Central memory CD4-positive, alpha-beta T cell (primary cell): Measurements from ENCODE around the gene RTN1.

Experiments
- DNase-seq: peaks from one replicate; pipeline ENCODE4 v3.0.0; 2022

The RTN1 gene

DNA sequence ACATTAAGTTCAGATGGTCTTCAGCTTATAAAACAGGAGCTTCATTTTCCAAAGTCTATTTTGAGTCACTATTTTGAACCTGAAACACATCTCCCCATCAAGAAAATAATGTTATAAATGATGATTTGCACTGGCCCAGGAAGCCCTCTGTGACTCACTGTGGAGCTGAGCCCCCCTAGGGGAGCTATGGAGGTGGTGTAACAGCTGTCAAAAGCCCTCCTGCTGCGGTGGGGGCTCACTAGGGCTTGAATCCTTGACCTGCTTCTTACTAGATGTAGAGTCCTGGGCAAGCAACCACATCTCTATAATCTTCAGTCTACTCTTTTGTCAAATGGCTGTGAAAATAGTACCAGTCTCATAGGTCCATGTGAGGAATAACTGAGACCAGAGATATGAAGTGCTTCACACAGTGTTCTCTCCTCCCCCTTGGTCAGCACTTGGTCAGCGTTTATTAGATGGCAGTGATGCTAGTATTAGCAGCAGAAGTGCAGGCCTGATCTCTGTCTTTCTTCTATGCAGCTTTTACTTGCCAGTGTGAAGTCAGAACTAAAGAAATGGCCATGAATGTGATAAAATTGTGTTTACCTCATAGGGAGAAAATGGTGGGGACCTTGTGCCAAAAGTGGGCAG, 83.4 kb downstream of the RTN1 start:
- no peak for DNase-seq

DNA sequence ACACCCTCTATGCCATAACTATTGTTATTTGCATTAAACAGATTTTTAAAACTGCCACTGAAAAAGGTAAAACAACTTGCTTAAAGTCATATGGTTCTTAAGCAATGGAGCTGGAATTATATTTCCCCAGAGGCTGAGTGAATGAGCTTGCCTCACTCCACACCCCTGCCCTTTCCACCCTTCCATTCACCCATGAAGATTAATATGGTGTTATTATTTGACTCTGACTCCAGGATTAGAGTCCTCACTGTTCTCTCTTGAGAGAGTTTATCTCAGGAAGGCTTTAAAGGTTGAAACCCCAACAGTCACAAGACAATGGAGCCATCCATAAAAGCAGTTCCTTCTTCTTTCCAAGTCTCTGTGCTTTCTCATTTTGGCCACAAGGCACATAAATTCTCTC, 84.9 kb downstream of the RTN1 start:
- DNase-seq = no peak

DNA sequence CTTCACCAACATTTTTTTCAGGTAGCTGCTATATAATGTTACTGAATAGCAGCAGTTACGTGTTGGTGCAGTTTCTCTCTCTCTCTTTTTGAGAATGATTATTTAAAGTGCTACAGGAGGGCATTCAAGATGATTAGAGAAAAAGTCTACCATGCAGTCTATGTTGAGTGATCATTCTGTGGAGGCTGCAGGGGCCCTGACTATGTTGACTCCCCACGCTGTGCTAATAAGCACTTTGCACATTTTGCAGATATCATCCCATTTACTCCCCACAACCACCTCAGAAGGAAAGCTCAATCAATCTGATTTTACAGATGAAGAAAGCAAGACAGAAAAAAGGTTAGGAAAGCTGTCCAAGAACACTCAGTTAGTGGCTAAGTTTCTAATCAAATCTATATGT, 87.8 kb downstream of the RTN1 start:
- no peak for DNase-seq

DNA sequence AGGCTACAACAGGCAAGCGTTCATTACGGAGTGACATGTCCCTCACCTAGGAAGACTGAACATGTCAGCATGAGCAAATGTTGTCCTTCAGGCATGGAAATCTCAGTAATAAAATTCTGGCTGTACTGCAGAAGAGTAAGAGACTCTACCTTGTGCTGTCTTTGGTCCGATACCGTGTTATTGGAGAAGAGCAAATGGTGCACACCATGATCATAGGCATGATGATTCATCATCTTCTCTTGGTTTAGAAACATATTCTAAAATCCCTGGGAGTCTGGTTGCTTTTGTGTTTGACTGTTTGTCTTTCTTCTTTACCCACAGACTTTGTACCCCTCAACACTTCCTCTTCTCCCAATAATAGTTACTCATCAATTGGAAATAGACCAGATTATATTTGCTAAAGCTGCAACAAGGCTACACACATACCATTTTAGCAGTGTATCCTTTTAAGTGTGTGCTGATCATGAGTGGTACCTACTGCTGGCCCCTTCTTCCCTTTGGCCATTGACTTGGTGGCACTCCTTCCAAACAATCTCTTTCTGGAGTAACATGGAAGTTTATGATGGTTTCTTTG, 93.5 kb downstream of the RTN1 start:
- DNase-seq = no peak

DNA sequence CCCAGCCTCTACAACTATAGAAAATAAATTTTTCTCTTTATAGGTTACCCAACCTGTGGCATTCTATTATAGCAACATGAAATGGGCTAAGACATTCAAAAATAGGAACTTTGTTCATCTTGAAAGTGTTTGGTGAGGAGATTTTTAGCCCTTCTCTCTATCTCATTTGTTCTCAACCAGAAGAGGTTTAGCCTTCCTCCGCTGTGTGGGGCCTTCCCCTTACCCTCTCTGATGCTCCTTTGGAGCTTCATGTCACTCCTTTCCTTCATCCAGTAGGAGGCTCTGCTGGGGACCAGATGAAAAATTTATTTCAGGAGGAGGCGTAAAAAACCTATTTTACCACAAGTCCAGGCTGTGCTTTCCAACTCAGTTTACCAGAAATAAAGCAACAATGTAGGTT, 94.1 kb downstream of the RTN1 start:
- DNase-seq = no peak

DNA sequence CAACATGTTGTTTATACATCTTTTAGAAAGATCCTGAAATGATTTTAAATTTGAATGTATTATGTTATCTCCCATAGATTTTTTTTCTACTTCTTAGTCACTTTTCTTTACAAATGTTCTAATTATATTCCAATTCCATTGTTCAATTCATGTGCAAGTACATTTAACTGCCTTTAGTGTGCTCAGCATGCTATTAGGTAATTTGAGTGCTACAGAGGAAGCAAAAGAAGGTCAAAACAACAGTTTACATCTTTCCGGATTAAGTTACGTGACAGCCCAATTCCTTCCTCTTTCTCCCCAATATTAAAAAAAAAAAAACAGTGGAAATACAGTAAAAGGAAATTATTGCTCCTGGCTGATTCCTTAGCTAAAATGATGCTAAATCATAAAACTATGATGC, 98.3 kb downstream of the RTN1 start:
- no peak for DNase-seq

DNA sequence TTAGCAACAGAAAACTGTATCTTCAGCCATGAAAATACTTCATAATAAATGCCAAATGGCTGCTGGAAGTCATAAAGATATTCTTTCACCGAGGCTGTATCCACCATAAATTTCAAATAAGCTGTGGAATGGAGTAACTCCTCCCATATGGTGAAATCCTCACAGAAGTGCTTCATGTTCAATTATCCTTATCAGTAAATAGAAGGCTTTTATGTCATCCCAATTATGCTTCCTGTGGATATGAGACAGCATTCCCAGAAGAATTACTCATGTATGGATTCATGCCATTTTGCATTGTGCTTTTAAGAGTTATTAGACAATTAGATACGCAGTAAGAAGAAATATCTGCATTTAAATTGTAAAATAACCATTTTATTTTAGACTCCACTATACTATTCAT, 99.0 kb downstream of the RTN1 start:
- DNase-seq = no peak

DNA sequence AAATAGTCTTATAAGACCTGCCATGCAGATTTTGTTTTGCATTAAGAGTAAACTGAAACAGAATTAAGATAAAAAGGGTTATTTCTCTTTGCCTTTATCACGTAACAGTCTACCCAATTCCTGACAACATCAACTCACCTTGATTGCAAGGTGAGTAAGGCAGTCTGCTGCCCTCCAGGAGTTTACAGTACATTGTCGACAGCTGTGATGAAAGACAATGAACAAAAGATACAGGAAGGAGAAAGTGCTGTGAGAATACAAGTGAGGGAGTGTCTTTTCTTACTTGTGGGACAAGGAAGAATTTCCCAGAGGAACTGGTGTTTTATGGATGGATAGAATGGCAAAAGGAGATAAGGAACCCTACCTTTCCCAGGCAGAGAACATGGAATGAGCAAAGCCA, 101.0 kb downstream of the RTN1 start:
- DNase-seq = no peak

DNA sequence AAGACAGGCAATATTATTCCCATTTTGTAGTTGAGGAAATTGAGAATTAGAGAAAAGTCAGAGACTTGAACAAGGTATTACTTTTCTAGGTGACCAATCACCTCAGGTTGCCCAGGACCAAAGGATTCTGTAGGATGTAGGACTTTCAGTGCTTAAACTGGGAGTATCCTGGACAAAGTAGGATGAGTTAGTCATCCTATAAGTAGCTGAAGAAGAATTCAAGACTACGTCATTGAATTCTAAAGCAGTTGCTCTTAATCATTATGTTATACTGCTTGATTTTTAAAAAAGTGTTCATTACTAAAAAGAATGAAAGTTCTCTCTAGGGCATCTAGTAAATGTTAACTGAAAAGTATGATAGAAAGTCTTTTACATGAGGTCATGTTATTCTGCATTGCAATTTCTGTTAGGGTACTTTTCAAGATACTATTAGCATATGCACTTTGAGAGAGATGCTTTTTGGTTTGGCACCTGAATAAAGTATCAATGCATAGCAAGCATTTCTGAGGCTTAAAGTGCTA, 101.7 kb downstream of the RTN1 start:
- no peak for DNase-seq

DNA sequence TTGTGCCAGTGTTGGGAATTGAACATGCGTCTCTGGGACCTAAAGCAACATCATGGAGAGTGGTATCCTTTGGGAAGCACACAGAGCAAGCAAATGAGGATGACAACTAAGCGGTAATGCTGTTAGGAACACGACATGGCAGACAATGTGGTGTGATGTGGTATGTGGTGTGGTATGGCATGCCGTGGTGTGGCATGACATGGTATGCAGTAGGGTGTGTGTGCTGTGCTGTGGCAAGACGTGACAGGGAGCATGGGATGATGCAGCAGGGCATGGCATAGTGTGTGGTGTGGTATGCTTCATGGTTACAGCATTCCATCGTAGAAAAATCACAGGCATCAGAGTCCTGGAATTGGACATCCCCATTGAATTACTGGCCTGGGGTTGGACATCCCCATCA, 108.7 kb downstream of the RTN1 start:
- DNase-seq = no peak

DNA sequence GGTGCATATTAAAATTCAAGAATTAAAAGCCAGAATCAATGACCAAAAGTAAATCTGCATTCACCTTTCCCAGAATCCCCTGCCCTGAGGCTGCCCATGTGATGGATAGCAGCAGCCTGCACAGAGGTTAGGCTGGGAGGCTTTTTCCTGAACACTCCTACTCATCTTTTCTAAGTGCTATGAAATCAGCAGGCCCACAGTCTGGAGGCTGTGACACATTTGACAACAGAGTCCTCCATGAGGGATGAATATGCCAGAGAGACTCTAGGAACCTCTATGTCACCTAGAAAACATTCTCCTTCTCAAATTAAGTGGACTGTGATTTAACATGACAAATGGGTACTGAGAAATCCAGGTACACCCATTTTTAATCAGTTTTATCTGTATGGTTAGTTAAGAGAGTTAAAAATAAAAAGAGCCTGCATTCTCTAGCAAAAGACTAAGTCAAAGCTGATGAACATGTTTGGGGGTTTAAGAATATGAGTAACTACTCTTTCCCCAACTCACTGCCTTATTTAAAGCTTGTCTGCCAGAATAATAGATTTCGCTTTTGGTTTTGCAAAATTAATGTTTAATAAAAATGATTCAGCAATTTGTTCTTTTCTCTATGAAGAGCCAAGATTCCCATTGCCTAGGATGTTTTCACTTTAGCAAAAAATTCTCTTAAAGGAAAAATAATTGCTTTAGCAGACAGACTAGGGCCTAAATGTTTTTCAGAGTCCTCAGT, 115.0 kb downstream of the RTN1 start:
- no peak for DNase-seq

DNA sequence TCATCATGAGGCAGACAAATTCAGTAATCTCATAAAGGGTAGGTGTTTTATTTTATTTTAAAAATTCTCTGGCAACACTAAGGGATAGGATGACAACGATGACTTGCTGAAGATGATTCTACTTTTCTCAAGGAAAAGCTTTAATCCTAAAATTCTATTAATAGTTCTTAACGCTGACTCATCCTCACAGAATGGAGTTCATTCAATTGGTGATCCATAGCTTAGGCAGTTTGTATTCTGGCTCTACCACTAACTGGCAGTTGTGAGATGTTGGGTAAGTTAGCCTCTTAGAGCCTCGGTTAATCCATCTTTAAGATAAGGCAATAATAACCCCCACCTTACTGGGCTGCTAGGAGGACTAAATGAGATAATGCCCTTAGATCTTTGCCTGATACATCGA, 116.3 kb downstream of the RTN1 start:
- no peak for DNase-seq

DNA sequence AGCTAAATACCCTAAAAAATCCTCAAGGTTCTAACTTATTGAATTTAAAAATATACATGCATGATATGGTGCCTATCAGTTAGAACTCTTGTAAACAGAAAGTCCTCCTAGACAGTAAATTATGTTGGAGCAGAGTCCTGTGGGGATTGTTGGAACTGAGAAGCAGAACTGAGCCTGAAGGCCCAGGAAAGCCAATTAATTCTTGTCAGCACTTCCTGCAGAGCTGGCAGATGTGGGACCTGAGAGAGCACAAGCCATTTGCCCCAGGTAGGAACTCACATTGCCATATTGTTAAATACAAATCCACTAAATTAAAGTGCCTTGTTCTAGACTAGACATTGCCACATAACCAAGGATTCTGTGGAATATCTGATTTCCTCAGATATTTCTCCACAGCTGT, 117.1 kb downstream of the RTN1 start:
- DNase-seq = no peak

DNA sequence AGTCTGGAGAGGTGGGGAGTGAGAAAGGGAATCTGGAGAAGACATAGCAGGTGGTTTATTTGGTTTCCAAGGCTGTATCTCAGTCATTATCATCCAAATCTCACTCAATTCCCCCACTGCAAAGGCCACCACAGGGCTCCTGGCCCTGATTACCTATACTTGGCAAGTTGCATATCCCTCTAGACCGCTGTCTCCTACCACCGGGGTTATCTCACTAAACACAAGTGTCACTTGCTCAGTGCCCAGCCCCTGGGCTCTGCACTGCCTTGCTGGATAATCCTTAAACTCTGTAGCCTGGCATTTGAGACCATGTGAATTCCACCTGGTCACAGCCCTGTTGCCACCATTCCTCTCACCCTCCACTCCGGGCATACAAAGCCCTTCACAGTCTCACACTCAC, 119.0 kb downstream of the RTN1 start:
- no peak for DNase-seq

DNA sequence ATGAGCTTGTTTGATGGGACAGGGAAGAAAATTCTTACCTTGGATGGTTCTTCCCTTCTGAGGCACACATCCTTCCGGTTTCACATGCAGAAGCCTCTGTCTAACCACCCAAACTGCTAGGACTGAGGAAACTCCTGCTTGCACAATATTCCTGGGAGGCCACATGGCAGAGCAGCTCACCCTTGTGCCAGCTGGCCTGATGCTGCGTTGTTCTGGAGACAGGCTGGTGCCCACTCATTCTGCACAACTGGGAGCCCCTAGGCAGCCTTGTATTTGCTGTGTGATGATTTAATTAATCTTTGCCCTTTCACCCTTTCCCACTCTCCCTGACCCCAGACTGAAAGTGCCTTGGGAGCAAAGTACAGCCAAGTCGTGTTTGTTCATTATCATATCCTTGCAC, 130.8 kb downstream of the RTN1 start:
- no peak for DNase-seq

DNA sequence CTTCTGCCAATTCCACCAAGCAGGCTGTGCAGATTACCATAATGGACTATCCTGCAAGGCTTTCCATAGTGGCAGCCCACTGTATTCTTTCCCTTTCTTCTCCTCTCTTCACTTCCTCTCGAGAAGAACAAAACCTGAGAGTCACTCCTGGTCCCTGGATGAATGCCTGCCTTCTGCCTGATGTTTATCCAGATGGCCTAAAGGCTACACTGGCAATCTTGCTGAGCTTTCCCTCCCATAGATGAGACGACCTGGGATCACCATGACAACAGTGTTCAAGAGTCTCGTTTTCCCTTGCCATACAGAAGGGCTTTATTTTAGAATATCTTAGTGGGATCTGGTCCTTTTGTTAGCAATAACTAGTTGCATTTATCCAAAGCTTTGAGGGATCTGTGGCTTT, 142.3 kb downstream of the RTN1 start:
- no peak for DNase-seq

DNA sequence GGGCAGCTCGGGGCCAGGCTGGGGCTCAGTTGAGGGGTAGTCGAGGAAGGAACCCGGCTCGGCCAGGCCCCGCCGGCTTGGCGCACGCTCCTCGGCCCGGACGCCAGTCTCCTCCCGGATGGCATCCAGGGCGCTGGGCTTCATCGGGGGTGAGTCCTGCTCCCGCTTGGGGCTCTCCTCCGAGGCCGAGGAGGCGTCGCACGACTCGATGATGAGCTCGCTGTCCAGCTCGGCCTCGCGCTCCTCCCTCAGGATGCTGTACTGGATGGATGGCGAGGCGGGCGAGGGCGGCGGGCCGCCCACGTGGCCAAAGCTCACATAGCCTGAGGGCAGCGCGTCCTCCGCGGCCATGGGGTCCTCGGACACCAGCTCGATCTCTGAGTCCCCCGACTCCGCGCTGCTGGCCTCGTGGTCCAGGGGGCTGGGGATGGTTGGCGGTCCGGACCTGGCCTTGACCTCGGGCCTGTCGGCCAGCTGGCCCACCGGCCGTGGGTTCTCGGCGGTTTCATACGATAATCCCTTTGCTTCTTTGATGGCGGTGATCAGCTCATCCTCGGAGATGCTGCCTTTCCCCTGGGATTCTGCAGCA, 143.4 kb downstream of the RTN1 start:
- DNase-seq = no peak

DNA sequence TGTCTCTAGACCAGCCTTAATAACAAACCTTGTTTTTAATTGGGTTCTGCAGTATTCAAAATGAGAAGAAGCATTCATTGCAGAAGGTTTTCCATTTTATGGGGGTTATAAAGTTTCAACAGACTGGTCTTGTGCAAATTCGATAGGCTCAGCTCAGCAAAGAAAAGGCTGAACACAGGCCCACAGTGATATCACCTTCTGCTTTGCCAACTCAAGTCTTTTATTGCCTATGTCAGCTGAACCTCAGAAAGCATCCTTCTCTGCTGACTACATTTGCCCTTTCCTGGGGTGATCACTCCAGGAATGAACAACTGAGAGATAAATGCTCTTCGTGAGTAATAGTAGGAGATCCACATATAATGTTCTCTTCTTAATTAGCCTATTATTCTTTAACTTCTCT, 159.5 kb downstream of the RTN1 start:
- DNase-seq = no peak

DNA sequence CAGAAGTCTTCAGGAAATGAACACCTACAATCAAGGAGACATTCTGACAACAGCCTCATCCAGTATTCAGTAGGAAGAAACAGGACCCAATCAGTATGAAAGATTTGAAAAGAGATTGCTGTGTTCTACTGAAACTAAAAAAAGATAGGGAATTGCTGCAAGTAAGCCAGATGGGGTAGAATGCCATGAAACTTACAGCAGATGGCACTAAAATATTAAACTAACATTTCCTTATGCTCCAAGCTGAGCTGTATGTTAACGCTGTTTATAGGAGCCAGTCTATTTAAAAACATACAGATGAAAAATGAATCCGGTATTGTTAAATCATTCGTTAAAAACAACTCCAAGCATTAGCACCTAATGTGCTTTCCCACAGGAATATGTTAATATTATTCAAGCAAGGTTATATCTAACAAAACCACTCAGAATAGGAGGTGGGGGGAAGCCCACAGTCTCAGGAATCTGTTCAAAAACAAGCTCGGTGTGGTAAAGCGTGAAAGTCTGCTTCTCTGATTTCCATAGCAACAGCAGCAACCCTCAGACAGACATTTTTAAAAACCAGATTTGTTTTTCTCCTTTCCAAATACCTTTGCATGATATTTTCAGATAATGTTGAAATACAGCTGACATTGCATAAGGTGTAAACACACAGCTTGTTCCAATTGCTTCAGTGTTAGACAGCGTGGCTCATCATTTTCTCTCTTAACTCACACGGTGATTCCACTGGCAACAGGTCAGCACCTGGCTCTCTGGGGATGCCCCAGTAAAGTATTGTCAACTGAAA, 162.6 kb downstream of the RTN1 start:
- no peak for DNase-seq

DNA sequence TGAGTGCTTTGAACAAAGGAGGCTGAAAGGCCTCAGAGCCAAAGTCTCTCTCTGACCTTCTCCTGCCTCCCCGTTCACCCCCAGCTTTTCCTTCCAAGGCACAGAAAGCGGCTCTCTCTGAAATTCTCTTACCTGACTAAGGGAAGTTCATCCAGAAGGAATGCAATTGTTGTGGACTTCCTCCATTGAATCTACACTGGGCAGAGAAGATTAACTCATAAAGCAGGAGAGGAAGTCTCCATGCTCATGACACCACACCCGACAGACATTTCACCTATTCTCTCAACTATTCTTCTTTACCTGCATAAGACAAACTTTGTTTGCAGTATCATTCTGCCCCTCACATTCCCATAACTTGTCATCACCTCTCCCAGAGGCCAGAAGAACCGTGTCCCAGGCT, 164.7 kb downstream of the RTN1 start:
- DNase-seq = no peak

DNA sequence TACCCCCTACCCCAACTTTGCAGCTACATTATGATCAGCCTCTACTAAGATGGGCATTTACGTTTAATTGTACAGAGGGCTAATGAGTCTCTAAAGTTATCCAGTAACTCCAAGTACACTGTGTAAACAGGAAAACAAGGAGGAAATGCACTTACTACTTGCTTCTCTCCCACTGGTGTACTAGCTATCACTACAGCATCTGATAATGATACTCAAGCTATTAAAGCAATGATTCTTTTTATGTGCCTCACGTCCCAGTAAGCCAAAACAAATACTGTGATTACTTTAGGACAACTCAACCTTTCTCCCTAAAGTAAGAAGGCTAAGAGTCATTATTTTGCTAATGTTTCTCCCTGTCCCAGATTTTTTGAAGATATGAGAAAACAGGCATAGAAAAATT, 165.3 kb downstream of the RTN1 start:
- DNase-seq = no peak

DNA sequence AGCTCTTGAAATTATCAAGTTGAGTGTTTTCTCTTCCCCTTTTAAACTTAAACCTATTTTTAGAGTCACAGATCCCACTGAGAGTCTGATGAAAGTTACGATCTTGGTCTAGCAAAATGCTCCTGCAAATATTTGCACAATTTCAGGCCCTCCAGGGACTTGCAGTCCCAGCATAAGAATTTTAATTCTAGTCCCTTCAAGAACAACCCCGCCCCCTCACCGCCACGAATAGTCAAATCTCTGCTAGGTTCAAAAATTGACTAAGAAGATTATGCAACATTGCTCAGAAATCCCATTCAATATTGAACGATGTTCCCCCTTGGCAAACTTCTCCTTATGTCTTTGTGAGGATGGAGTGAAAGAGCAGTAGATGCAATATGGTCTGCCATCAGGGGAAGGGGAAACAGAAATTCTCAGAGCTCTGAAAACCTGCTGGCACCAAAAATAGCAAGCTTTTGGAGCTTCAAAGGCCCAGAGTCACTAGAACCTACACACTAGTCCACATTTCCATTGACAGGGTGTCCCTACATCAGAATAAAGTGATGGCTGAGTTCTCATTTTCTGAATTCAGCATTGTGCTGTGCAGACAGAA, 166.4 kb downstream of the RTN1 start:
- DNase-seq = no peak

DNA sequence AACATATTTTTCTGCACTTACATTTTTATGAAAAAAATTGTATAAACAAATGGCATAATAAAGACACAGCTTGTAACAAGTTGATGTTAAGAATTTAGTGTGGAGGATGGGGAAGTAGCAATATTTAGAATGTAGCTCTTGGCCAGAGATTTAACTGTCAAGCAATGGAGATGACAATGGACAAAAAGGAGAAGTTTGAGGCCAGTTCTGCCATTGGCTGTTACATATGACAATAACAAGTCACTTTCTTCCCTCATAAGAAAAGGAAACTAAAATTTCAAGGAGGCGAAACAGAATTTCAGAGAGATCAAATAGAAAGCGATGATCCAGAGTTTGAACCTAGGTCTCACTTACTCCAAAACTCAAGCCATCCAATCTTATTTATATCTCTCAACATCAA, 171.1 kb downstream of the RTN1 start:
- DNase-seq = no peak
